ENCODE results near the gene TRAPPC10.
"Not testable (repeated sequence)": the region's sequence is repeated elsewhere in the genome, so short reads cannot be mapped to it uniquely, and the experiment has no call there.

Gene TRAPPC10

GRCh38 chr21:44086636-44087425 is 74.7 kb downstream of the TRAPPC10 start:
- no peak for DNase-seq (ENCODE audit: low read depth in 2 of 2, low spot score in 1 of 2)

- no peak for DNase-seq (ENCODE audit: low read depth in 2 of 2, low spot score in 1 of 2)
Observed at GRCh38 chr21:44087426-44088400, 75.6 kb downstream of the TRAPPC10 start.

GRCh38 chr21:44088401-44088780 is 76.3 kb downstream of the TRAPPC10 start:
- DNase-seq (ENCODE audit: low read depth in 2 of 2, low spot score in 1 of 2), result no peak

- DNase-seq (ENCODE audit: low read depth in 2 of 2, low spot score in 1 of 2), result no peak
Observed at GRCh38 chr21:44089001-44089911, 77.1 kb downstream of the TRAPPC10 start.

- no peak for DNase-seq (ENCODE audit: low read depth in 2 of 2, low spot score in 1 of 2)
Observed at GRCh38 chr21:44090325-44090724, 78.2 kb downstream of the TRAPPC10 start.

- no peak for DNase-seq (ENCODE audit: low read depth in 2 of 2, low spot score in 1 of 2)
Observed at GRCh38 chr21:44092211-44092610, 80.1 kb downstream of the TRAPPC10 start.

- DNase-seq (ENCODE audit: low read depth in 2 of 2, low spot score in 1 of 2), result no peak
Observed at GRCh38 chr21:44093761-44094160, 81.7 kb downstream of the TRAPPC10 start.

GRCh38 chr21:44094832-44095231 is 82.7 kb downstream of the TRAPPC10 start:
- no peak for DNase-seq (ENCODE audit: low read depth in 2 of 2, low spot score in 1 of 2)

GRCh38 chr21:44098507-44098906 is 86.4 kb downstream of the TRAPPC10 start:
- not testable (repeated sequence) for DNase-seq (ENCODE audit: low read depth in 2 of 2, low spot score in 1 of 2)

- not testable (repeated sequence) for DNase-seq (ENCODE audit: low read depth in 2 of 2, low spot score in 1 of 2)
Observed at GRCh38 chr21:44098964-44099363, 86.9 kb downstream of the TRAPPC10 start.

GRCh38 chr21:44107026-44107501 is 95.0 kb downstream of the TRAPPC10 start, which contains the start of gene PWP2:
PWP2 (plus strand) TSS chr21:44107399; CDS start chr21:44107417, 18 bp downstream.
- DNase-seq (ENCODE audit: low read depth in 2 of 2, low spot score in 1 of 2), result not testable (repeated sequence)

- DNase-seq (ENCODE audit: low read depth in 2 of 2, low spot score in 1 of 2), result not testable (repeated sequence)
Observed at GRCh38 chr21:44107589-44107988, 95.5 kb downstream of the TRAPPC10 start.

GRCh38 chr21:44113702-44114371 is 101.7 kb downstream of the TRAPPC10 start:
- DNase-seq (ENCODE audit: low read depth in 2 of 2, low spot score in 1 of 2), result not testable (repeated sequence)

- not testable (repeated sequence) for DNase-seq (ENCODE audit: low read depth in 2 of 2, low spot score in 1 of 2)
Observed at GRCh38 chr21:44122131-44122530, 110.0 kb downstream of the TRAPPC10 start.

GRCh38 chr21:44127827-44128226 is 115.7 kb downstream of the TRAPPC10 start:
- DNase-seq (ENCODE audit: low read depth in 2 of 2, low spot score in 1 of 2), result not testable (repeated sequence)

GRCh38 chr21:44133715-44134057 is 121.6 kb downstream of the TRAPPC10 start:
- DNase-seq (ENCODE audit: low read depth in 2 of 2, low spot score in 1 of 2), result not testable (repeated sequence)

GRCh38 chr21:44134732-44135131 is 122.6 kb downstream of the TRAPPC10 start:
- DNase-seq (ENCODE audit: low read depth in 2 of 2, low spot score in 1 of 2), result not testable (repeated sequence)

GRCh38 chr21:44138039-44138438 is 125.9 kb downstream of the TRAPPC10 start:
- not testable (repeated sequence) for DNase-seq (ENCODE audit: low read depth in 2 of 2, low spot score in 1 of 2)

GRCh38 chr21:44139787-44140551 is 127.9 kb downstream of the TRAPPC10 start:
- DNase-seq (ENCODE audit: low read depth in 2 of 2, low spot score in 1 of 2), result not testable (repeated sequence)
